Mammary epithelial cell (primary cell): Measurements from ENCODE around the gene COX7A2.

Experiments
- CTCF ChIP-seq, 2 donors: IDR thresholded peaks in 1 of 2; conservative IDR thresholded peaks in 1 of 2; 2 replicates each; pipeline ENCODE4 v1.5.1; 2011 to 2012; ENCODE audit warnings: inconsistent platforms in 2 of 2, low read length in 2 of 2, mild to moderate bottlenecking in 2 of 2, control low read depth in 1 of 2, low read depth in 1 of 2; ENCODE audit not compliant: insufficient read depth in 1 of 2; ENCODE audit errors: extremely low read depth in 1 of 2
- EZH2 ChIP-seq: IDR thresholded peaks from 2 replicates; pipeline ENCODE4 v1.6.1; 2012; ENCODE audit warnings: low read length, inconsistent platforms, borderline replicate concordance

DNA sequence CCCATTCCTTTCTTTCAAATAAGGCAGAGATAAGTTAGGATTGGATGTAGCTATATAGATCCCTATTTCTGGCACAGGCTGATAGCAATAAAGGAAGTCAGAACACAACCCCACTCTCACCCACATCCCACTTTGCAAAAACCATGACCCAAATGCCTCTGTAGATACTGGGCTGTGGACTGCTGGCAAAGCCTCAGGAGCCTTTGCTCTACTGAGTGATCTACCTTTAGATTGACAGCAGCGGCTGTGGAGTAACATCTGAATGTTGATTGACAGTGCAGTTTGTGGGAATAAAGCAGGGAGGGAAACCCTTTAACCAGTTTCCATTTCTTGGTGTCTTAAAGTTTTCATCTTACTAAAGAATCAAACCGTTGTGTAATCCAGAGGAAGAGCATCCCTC, 47.7 kb upstream of the COX7A2 start:
- TF ChIP-seq CTCF (conservative IDR thresholded peaks at IDR 0.05 in 1 of 2, IDR thresholded peaks at IDR 0.05 in 1 of 2; ENCODE audit: extremely low read depth in 1 of 2, insufficient read depth in 1 of 2, low read depth in 1 of 2, low read length in 2 of 2) (no peak), EZH2 (no peak)
